HL-60 (cell line): ENCODE data around the gene ZFYVE9.

ENCODE experiments used
- DNase-seq, 2 experiments: peaks; one replicate each; pipeline ENCODE4 v3.0.0-alpha.2; 2010 to 2020; ENCODE audit warnings: low read depth in 1 of 2, low spot score in 1 of 2
- H3K27ac ChIP-seq: fragments of 250-450 bp; sonication (Bioruptor Pico); replicated peaks from 2 replicates; pipeline ENCODE4 v1.5.1; 2020; ENCODE audit warnings: mild to moderate bottlenecking, moderate library complexity
- H3K27me3 ChIP-seq: fragments of 250-450 bp; sonication (Bioruptor Pico); 2 replicates; pipeline ENCODE4 v1.5.1; 2021; ENCODE audit warnings: mild to moderate bottlenecking, moderate library complexity; ENCODE audit not compliant: insufficient read depth, poor library complexity, severe bottlenecking
- H3K4me3 ChIP-seq: replicated peaks from 2 replicates; pipeline ENCODE4 v1.5.1; 2011; ENCODE audit warnings: mild to moderate bottlenecking, control low read depth, low read length; ENCODE audit not compliant: insufficient read depth
- GABPA ChIP-seq: IDR thresholded peaks from 2 replicates; pipeline ENCODE4 v1.6.1; 2012; ENCODE audit warnings: low read depth
- POLR2AphosphoS5 ChIP-seq: IDR thresholded peaks from 2 replicates; pipeline ENCODE4 v1.6.1; 2012; ENCODE audit warnings: low read depth
- SPI1 ChIP-seq: IDR thresholded peaks from 2 replicates; pipeline ENCODE4 v1.6.1; 2012; ENCODE audit warnings: low read depth, mild to moderate bottlenecking, borderline replicate concordance
- TF ChIP-seq, protein P1 (sequence below): IDR thresholded peaks from 2 replicates; pipeline ENCODE4 v1.6.1; 2012; ENCODE audit warnings: low read depth; ENCODE audit not compliant: insufficient replicate concordance
- TF ChIP-seq, protein P2 (sequence below): IDR thresholded peaks from one replicate; pipeline ENCODE4 v1.5.1; 2011; ENCODE audit warnings: low read length, control low read depth, inconsistent platforms; ENCODE audit not compliant: insufficient read depth

Gene ZFYVE9

DNA sequence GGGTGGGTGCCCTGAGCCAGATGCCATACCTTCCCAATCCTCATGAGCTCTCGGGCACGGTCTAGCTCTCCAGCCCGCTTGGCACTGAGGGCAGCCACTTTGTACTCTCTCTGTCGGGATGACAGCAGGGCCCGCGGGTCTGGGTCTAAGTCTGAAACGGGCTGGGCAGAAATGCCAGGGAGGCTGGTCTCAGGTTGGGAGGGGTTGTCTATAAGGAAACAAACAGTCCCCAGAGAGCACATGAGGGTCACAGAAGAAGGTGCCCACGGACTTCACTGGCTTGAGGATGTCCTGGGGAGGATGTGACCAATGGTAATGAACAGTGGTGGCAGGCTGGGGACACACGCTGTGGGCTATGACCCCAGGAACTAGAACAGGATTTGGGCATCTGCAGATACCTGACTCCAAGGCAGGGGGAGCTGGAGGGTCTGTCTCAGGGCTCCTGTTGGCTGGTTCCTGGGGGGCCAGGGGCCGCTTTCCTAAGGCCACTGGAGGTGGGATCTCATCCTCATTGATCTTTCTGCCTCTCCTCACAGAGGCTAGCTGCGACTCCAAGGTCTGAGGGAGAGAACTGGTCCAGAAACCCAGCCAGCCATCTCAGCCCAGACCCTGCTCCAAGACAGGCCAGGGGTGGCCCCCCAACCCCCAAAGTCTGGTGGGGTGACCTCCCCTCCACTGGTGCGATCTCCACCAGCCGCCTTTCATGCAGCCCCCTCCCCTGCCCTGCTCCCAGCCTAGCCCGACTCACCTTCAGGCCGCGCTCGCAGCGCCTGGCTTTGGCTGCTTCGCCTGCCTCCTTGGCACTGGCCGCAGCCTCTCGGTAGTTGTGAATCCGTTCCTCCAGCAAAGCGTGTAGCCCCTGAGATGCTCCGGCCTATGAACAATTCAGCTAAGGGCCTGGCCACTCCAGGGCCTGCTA, 218.0 kb downstream of the ZFYVE9 start:
- Histone ChIP-seq H3K27me3 (no peaks in the 10 kb centered on the region), H3K27ac (no peak overlapping the region), H3K4me3 (no peak overlapping the region)
- no peak for TF ChIP-seq POLR2AphosphoS5
- DNase-seq, result no peak

DNA sequence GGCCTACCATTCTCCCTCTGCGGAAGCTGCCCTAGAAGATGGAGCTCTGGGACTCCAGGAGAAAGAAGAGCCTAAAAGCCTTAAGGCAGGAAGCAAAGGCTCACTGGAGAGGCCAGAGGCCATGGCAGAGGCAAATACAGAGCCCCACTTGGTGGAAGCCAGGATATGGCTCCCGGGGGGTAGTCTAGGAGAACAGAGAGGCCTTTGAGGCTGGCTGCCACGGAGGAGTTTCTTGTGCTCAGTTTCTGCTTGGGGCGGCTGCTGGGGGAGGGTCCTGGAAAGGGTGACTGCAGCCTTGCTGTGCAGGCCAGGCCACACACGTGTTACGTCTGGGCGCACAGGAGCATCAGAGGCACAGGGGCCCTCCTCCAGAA, 218.7 kb downstream of the ZFYVE9 start:
- Histone ChIP-seq H3K27me3 (no peaks in the 10 kb centered on the region), H3K4me3 (no peak overlapping the region), H3K27ac (no peak overlapping the region)
- TF ChIP-seq, protein P1, sequence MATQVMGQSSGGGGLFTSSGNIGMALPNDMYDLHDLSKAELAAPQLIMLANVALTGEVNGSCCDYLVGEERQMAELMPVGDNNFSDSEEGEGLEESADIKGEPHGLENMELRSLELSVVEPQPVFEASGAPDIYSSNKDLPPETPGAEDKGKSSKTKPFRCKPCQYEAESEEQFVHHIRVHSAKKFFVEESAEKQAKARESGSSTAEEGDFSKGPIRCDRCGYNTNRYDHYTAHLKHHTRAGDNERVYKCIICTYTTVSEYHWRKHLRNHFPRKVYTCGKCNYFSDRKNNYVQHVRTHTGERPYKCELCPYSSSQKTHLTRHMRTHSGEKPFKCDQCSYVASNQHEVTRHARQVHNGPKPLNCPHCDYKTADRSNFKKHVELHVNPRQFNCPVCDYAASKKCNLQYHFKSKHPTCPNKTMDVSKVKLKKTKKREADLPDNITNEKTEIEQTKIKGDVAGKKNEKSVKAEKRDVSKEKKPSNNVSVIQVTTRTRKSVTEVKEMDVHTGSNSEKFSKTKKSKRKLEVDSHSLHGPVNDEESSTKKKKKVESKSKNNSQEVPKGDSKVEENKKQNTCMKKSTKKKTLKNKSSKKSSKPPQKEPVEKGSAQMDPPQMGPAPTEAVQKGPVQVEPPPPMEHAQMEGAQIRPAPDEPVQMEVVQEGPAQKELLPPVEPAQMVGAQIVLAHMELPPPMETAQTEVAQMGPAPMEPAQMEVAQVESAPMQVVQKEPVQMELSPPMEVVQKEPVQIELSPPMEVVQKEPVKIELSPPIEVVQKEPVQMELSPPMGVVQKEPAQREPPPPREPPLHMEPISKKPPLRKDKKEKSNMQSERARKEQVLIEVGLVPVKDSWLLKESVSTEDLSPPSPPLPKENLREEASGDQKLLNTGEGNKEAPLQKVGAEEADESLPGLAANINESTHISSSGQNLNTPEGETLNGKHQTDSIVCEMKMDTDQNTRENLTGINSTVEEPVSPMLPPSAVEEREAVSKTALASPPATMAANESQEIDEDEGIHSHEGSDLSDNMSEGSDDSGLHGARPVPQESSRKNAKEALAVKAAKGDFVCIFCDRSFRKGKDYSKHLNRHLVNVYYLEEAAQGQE, result no peak
- TF ChIP-seq POLR2AphosphoS5, result no peak
- TF ChIP-seq, protein P2, sequence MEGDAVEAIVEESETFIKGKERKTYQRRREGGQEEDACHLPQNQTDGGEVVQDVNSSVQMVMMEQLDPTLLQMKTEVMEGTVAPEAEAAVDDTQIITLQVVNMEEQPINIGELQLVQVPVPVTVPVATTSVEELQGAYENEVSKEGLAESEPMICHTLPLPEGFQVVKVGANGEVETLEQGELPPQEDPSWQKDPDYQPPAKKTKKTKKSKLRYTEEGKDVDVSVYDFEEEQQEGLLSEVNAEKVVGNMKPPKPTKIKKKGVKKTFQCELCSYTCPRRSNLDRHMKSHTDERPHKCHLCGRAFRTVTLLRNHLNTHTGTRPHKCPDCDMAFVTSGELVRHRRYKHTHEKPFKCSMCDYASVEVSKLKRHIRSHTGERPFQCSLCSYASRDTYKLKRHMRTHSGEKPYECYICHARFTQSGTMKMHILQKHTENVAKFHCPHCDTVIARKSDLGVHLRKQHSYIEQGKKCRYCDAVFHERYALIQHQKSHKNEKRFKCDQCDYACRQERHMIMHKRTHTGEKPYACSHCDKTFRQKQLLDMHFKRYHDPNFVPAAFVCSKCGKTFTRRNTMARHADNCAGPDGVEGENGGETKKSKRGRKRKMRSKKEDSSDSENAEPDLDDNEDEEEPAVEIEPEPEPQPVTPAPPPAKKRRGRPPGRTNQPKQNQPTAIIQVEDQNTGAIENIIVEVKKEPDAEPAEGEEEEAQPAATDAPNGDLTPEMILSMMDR, result no peak
- TF ChIP-seq SPI1, result no peak
- TF ChIP-seq GABPA, result no peak
- DNase-seq, result no peak

DNA sequence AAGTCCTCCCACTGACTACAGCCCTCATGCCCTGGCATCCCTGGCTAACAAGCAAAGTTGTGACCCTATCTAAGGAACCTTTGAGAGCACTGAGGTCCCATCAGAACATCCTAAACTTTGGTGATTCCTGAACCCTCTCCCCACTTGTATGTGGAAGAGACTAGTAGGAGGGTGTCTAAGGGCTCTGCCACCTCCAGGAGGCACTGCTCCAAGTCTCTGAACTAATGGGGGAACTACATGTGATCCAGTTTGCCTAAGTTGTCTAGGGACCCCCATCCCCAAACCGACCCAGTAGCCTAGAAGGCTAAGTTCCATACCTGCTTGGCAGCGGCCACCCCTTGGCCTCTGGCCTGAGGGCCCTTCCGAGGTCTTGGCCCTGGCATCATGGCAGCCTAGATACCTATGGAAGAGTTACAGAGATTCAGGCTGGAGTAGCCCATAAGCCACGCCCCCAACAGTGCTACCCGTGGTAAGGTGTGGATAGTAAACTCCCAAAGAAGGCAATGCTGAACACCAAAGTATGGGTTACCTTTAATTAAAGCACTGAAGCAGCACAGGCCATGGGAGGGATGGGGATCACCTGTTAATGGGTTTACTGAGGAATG, 222.4 kb downstream of the ZFYVE9 start:
- no peak for DNase-seq
- no peak overlapping the region for H3K27ac ChIP-seq
- no peak overlapping the region for H3K4me3 ChIP-seq
- H3K27me3 ChIP-seq, result no peaks in the 10 kb centered on the region
- TF ChIP-seq GABPA (no peak), SPI1 (no peak), POLR2AphosphoS5 (no peak)
- TF ChIP-seq, protein P2, result no peak
- TF ChIP-seq, protein P1, result no peak

DNA sequence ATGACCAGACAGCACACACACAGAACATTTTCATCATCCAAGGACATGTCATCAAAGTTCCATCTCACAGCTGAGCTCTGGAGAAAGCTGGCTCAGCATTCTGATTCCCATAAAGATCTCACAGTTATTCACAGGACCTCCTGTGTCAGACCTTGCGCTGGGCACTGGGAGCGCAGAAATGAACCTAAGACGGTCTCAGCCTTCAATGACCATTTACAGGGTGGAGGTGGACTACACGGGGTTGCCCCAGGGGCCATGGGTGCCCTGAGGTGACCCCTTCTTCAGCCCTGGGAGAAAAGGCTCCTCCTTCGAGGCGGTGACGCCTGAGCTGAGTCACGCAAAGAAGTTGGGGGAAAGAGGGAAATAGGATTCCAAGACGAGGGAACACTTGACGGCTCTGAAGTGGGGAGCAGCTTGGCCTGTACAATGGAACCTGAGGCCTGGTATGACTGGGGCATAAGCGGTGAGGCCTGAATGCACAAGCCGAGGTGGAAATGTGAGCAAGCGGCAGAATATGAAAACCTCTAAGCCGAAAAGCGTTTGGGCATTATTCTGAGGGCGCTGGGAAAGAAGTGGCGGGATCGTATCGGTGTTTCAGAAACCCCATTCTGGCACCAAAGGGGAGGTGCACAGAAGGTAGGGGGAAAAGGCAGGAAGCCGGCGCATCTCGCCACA, 223.3 kb downstream of the ZFYVE9 start:
- DNase-seq, result peak in 1 of 2 experiments; percentile 29
- H3K4me3 ChIP-seq, result peak overlapping the region; percentile 93
- no peaks in the 10 kb centered on the region for H3K27me3 ChIP-seq
- no peak for TF ChIP-seq SPI1
- TF ChIP-seq GABPA, result no peak
- TF ChIP-seq, protein P2, result no peak
- TF ChIP-seq, protein P1, result no peak
- no peak for TF ChIP-seq POLR2AphosphoS5
- H3K27ac ChIP-seq, result peak overlapping the region; percentile 82
